OCI-LY3 (cell line): ENCODE data around the gene ABCB9.

ENCODE experiments used
- CTCF ChIP-seq: fragments of 200-600, 300-600 bp; sonication (generic); IDR thresholded peaks from 2 replicates; pipeline ENCODE4 v1.5.1; 2014; ENCODE audit warnings: antibody characterized with exemption, low read length, low read depth
- EZH2phosphoT487 ChIP-seq: fragments of 200-600 bp; shearing (Covaris generic); IDR thresholded peaks from 2 replicates; pipeline ENCODE4 v1.6.1; 2018; ENCODE audit warnings: antibody characterized with exemption, mixed run types, low read depth

GRCh38 chr12:122969676-122970075 is 3.4 kb upstream of the ABCB9 start:
- no peak for TF ChIP-seq CTCF
- TF ChIP-seq EZH2phosphoT487 = no peak
